Measurements from ENCODE around the gene PCDH1.
"Not testable (repeated sequence)": the region's sequence is repeated elsewhere in the genome, so short reads cannot be mapped to it uniquely, and the experiment has no call there.

PCDH1 gene

DNA sequence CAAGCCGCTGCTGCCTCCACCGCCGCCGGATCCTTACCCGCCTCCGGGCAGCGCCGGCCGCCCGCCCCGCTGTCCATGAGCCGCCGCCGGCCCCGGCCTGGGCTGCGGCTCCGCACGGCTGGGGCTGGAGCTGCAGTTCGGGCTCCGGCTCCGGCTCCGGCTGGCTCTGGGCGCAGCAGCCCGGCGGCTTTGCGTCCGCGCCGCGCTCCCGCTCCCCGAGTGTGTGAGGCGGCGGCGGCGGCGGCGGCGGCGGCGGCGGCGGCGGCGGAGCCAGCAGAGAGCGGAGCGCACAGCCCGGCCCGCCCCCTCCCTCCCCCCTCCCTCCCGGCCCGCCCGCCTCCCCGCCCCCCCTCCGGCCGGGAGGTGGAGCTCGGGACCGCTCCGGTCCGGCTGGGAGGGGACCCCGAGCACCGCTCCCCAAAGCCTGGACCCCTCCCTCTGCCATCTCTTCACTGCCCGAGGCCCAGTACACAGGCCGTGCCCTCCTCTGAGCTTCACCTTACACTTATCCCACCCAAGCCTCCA, at the start of gene PCDH1:
Gene PCDH1 (minus strand): TSS at position 225 of the 525 bp plus-strand sequence. CDS start 148 bp downstream, at position 77.
- no peak for DNase-seq (ENCODE audit: low read depth)

DNA sequence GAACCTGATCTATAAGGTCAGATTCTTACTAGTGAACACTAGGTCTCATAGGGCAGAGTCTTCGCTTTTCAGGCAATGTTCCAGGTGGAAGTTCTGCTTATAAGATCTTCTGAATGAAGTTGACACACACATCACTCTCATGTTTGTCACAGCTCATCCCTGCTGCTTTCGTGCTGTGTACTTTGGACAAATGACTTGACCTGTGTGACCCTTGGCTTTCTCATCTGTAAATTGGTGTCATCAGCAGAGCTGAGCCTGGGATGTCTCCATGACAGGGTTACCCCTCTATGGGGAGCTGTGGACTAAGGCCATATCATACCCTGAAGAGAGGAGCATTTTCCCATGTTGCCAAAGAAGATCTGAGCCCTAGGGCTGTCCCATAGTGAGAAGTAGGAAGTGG, 48.2 kb upstream of the PCDH1 start:
- DNase-seq (ENCODE audit: low read depth) = no peak

DNA sequence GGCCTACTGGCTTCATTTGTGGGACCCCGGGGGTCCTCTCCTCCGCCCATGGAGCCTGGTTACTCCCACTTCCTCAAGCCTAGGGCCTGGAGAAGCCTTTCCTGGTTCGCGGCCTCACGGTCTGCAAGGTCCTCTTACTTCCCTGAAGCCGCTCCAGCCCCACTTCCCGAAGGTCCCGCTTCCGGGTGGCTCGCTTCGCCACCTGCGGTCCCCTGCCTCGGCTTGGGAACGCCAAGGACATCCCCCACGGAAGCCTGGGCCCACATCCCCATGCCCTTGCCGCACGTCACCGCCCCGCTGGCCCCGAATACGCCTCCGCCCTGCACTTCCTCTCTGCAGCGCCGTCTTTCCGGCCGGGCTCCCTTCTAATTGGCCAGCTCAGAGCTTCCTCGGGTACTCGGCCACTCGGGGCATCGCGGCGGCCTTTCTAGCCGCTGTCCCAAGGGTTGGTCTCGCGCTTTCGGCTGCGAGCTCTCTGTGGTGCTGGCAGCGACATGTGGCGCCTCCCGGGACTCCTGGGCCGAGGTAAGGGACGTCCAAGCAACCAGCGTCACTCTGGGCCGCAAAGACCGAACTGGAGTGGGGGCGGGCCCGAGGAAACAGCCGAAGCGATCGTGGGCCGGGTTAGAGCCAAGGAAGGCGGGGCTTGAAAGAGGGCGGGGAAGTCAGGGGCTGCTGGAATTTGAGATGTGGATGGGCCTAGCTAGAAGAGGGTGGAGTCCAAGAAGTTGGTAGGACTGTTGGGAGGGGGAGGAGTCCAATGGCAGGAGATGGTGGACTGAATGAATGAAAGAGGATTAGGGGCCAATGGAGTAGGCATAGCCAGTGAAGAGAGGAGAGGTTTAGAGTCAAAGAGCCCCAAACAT, 45.5 kb upstream of the PCDH1 start, which contains the start of gene DELE1:
Gene DELE1 (plus strand): TSS at position 424 of the 866 bp plus-strand sequence. CDS start 71 bp downstream, at position 495.
- peak; percentile 89 for DNase-seq (ENCODE audit: low read depth)

DNA sequence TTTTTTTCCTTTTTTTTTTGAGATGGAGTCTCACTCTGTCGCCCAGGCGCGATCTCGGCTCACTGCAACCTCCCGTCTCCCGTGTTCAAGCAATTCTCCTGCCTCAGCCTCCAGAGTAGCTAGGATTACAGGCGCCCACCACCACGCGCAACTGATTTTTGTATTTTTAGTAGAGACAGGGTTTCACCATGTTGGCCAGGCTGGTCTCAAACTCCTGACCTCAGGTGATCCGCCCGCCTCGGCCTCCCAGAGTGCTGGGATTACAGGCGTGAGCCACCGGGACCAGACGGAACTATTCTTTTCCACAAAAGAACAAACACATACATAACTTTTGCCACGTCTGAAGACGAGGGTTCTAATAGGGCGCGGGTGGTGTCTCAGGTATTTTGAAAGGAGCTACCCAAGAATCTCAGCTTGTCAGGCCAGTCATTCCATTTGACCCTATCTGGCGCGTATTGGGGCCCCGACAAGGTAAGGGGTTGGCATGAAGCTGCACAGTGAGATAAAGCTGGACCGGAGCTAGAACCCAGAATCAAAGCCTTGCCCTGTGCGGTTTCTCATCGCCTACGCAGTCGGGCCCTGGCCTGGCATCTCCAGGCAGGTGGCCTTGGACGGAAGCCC, 44.7 kb upstream of the PCDH1 start:
- DNase-seq (ENCODE audit: low read depth) = not testable (repeated sequence)

DNA sequence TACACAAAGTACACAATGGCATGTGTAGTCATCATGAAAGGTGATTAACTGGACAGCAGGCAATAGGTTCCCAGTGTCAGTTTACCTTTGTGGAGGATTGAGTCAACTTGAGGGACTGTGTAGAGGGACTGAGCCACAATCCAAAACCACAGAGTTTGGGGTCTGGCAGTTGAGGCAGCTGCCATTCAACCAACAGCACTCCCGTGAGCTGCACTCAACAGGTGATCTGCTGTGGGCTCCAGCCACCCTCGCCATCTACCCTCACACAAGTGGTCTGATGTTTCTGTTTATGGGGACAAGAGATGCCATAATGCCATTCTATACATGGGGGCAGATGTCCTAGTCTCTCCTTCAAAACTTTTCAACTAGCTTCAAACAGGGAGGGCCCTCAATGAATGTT, 42.6 kb upstream of the PCDH1 start:
- no peak for DNase-seq (ENCODE audit: low read depth)

DNA sequence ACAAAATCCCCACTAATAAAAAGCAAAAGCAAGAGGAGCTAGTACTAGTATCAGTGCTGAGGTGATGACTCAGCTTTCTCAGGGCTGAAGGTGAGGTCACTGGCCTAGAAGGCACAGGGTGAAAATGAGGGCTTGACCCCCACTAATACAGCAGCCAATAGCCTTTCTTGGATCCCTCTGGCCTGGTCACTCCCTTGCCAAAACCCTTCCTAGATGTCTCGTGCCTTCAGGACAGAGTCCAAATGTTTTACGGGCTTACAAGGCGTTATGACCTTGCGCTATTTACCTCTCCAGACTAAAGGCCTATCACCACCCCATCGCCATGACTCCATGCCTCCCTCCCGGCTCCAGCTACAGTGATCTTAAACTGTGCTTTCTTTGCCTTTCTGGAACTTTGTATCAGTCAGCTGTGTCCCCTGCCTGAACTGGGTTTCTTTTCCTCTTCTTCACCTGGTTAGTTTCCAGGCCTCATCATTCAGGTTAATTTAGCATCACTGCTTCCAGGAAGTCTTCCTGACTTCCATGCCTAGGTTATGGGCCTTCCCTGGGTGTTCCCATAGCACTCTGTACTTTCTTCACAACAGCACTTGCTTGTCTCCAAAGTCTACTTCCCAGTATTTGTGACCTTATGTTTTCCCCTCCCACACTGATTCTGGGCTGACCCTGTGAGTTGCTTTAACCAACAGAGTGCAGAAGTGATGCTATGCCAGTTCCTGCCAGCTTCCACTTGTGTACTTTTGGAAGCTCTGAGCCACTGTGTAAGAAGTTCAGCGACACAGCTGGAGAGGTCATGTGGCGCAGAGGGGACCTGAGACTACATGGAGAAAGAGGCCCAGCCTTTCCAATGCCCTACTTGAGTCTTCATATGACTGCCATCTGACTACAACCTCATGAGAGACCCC, 41.3 kb upstream of the PCDH1 start:
- DNase-seq (ENCODE audit: low read depth) = no peak

DNA sequence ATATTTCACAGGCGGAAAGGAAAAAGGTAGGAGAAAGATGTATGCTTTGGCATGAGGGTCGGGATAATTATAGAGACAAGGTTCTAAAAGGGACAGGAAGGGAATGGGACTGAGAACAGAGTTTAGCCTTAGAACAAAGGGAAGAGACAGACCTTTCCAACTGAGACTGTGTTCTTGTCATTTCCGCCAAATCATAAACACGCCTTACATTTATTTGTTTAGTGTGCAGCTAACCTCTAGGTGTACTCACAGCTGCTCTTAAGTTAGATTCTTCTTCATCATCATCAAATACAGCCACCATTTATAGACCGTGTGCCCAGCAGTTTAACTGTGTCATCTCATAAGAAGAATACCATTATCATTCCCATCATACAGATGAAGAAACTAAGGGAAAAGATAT, 39.5 kb upstream of the PCDH1 start:
- no peak for DNase-seq (ENCODE audit: low read depth)

DNA sequence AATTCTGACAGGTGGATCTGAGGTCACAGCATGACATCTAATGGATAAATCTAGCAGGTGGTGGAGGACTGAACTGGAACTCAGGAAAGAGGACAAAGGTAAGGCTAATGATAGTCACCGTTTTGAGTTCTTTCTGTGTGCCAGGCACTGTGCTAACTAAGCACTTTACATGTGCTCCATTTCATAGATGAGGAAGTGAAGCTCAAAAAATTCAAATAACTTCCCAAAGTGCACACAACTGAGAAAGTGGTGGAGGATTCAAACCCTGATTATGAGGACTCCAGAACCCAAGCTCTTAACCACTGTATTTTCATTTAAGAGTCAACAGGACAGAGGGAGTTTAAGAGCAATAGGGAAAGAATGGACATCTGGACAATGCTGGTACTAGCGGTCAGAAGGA, 38.3 kb upstream of the PCDH1 start:
- DNase-seq (ENCODE audit: low read depth) = no peak

DNA sequence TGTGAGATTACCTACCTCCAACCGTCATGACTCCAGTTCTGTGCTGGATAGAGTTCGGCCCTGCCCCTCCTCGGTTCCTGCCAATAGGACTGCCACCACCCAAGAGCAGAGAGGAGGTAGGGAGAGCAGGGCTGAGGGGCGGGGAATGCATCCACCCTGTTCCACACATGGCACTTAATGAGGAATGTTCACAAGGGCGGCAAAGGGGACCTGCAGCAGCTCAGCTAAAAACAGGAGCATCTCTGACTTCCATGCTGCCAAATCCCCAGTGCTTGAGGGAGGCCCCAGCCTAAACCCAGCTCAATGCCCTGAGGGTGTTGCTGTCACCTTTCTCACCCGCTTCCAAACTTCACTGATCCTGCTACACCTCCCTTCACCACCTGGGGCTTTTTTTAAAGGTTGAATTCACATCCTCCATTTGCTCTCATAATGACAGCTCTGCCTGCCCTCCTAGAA, 37.7 kb upstream of the PCDH1 start:
- DNase-seq (ENCODE audit: low read depth) = no peak

DNA sequence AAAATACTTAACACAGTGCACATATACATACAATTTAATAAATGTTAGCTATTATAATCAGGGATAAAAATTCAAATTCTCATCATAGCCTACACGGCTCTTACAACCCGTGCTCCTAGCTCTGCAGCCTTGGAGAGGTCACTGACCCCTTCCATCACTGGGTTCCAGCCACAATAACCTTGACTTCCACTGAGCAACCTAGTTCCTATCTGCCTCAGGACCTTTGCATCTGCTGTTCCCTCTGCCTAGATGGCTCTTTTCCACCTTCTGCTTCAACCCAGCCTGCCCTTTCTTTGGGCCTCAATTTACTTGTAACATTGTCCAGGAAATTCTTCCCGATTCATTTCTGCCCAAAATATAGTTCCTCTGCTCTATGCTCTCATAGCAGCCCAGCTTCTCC, 36.6 kb upstream of the PCDH1 start:
- DNase-seq (ENCODE audit: low read depth) = no peak

DNA sequence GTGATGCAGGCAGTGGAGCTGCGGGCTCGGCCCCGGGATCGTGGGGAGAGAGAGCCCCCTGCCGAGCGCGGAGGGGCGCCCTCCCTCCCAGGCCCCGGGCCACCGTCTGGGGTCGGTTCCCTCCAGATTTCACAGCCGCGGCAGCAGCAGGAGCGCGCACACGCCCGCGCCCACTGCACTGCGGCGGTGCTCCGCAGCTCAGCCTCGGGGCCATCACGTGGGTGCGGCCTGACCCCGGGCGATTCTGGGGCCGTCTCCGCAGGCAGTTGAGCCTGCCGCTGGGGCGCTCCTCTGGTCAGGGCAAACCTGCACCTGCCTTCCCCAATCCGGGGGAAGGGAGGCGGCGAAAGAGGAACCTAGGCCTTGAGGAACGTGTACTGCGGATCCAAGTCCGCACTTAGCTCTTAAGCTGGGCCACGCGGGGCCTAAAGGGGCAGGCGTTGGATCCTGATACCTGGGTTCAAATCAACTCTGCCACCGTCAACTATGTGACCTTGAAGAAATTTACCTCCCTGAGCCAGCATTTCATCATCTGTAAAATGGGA, 36.1 kb upstream of the PCDH1 start:
- no peak for DNase-seq (ENCODE audit: low read depth)

DNA sequence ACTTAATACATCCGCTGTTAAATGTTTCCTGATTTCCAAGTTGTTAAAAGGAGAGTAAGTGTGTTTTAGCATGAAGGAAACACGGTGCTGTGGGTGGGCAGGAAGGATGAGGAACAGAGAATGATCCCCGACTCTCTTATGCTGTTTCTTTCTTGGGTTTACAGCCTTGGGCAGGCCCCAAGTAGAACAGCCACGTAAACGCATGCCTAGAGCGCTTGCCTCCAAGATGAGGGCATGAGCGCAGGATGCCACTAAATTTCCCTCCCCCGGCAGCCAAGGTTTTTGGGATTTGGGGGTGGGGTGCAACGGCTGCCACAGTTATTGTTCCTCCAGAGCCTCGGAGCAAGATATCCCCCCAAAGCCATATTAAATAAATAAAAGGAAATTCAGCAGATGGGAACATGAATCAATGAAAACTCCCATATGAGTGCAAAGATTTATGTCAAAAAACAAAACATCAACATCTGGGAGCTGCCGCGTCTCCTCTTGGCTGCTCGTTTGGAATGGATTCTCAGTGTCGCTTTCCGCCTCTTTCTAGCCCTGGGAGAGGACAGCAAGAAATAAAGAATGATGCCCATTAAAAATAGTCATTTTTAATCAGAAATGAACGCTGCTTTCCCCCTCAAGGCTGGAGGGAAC, 35.5 kb upstream of the PCDH1 start:
- no peak for DNase-seq (ENCODE audit: low read depth)

DNA sequence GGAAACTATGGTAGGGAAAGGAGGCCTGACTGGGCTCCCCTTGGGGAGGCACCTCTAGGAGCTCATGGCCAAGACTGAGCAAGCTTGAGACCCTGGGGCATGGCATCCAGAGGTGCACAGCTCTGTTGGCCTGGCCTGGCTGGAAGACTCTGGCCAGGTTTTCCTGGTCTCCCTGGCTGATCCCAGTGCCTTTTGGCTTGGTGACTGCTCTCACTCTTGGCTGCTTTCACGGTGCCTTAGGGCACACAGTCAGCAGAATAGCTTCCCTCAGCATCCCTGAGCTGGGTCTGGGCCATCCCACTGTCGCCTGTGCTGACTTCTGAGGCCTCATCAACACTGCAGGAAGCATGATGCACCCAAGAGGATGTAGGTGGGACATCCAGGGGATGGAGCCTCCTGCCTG, 32.1 kb upstream of the PCDH1 start:
- DNase-seq (ENCODE audit: low read depth) = no peak

DNA sequence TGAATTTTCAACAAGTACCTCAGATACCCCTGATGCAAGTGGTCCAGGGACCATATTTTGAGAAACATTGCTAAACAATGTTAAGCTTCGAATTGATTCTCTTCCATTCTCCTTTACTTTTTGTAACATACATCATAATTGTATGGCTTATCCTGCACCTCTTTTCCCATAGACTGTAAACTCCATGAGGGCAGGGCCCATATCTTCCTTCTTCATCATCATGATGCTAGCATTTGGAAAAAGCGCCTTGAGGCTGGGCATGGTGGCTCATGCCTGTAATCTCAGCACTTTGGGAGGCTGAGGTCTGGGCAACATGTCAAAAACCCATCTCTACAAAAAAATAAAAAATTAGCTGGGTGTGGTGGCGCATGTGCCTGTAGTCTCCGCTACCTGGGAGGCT, 31.0 kb upstream of the PCDH1 start:
- DNase-seq (ENCODE audit: low read depth) = no peak

DNA sequence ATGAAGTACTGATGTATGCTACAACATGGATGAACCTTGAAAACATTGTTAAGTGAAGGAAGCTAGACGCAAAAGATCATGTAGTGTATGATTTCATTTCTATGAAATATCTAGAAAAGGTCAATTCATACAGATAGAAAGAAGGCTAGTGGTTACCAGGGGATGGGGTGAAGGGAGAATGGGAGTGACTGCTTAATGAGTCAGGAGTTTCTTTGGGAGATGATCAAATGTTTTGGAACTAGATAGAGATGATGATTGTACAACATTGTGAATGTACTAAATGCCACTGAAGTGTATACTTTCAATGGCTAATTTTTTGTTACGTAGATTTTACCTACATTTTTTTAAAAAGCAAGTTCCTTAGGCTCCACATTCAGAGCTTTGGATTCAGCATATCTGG, 30.6 kb upstream of the PCDH1 start:
- no peak for DNase-seq (ENCODE audit: low read depth)

DNA sequence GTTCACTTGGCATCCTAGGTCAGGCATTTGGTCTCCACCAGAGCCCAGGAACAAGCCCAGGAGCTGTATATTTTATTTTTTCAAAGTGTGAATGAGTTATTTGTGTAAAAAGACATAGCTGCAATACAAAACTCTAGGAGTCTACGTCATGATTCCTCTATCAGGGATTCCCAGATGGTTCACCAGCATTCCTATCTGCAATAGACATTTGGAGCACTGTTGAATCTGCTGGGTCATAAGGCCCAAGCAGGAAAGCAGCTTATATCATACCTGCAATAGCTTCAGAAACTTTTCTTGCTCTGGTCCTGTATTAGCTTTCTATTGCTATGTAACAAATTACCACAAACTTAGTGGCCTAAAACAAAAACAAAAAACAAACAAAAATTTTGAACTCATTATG, 28.8 kb upstream of the PCDH1 start:
- no peak for DNase-seq (ENCODE audit: low read depth)

DNA sequence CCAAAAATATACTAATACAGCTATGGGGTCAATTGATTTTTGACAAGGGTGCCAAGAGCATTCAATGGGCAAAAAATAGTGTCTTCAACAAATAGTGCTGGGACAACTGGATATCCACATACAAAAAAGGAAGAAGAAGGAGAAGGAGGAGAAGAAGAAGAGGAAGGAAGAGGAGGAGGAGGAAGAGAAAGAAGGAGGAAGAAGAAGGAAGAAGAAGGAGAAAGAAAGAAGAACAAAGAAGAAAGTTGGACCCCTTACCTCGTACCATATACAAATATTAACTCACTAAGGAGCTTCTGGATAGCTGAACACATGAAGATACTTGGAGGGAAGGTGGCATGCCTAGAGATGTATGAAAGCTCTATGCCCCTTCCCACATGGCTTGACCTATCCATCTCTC, 28.3 kb upstream of the PCDH1 start:
- DNase-seq (ENCODE audit: low read depth) = no peak

DNA sequence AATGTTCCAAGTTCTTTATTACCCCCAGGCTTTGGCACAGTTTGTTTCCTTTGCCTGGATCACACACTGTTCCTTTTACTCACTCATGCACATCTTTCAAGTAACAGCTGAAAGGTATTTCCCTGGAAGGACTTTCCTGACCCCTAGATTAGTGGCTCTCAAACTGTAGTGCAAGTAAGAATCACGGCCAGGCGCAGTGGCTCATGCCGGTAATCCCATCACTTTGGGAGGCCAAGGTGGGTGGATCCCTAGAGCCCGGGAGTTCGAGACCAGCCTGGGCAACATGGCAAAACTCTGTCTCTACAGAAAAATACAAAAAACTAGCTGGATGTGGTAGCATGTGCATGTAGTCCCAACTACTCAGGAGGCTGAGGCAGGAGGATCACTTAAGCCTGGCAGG, 26.3 kb upstream of the PCDH1 start:
- DNase-seq (ENCODE audit: low read depth) = no peak

DNA sequence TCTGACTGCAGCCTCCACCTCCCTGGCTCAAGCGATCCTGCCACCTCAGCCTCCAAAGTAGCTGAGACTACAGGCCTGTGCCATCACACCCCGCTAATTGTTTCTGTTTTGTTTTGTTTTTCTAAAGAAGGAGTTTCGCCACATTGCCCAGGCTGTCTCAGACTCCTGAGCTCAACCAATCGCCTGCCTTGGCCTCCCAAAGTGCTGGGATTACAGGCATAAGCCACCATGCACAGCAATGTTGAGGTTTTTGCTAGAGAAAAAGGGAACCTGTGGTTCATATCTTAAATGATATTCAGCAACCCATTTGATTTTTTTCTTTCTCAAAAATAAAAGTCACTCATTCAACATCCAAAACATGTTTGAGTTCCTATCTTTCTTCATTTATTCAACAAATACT, 25.1 kb upstream of the PCDH1 start:
- DNase-seq (ENCODE audit: low read depth) = no peak

DNA sequence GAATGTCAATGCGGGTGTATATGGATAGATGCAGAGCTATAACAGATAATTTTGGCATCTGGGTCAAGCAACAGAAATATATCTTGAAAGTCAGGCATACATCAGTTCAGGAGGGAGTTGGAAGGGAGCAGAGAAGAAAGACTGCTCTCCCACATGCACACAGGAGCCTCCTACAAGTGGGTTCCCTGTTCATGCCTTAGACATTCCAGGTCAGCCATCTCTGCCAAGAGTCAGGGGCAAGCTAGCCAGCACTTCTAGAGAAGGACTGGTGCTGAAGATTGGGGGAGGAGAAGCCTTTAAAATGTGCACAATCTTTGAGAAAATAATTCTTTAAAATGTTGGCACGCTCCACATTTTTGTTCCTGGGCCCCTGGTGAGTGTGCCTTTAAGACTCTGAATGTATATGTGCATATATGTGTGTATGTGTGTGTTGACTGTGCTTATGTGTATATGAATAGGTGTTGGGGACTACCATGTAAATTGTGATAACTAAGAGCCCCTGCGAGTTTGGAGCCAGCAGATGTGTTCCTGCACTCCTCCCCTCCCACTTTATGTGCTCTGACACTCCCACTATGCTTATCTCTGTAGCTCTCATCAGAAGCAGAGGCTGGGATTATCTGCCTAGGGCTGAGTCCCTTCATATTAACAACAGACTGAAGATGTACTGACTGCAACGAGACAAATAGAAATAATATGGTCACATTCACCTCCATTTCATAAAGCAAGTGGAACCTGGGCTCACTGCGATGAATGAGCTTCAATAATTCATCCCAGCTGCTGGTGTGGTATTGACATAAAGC, 24.0 kb upstream of the PCDH1 start:
- no peak for DNase-seq (ENCODE audit: low read depth)

Data from stimulated activated CD4-positive, alpha-beta T cell treated with anti-CD3 and anti-CD28 coated beads, Interleukin-2, amount 100 ng/mL, for 4 hours (primary cell).